IPS-18c (cell line): ENCODE data around the gene SDK2.
"Not testable (repeated sequence)": the region's sequence is repeated elsewhere in the genome, so short reads cannot be mapped to it uniquely, and the experiment has no call there.

ENCODE experiments used
- H3K4me3 ChIP-seq: 2 replicates; pipeline ENCODE4 v1.7.0; 2013; ENCODE audit warnings: low read depth, mild to moderate bottlenecking, low read length, moderate library complexity; ENCODE audit not compliant: insufficient read depth
- H3K9me3 ChIP-seq: one replicate; pipeline ENCODE4 v1.6.1; 2013; ENCODE audit warnings: mild to moderate bottlenecking, low read length, moderate library complexity; ENCODE audit not compliant: control insufficient read depth, insufficient read depth

The SDK2 gene

GRCh38 chr17:73478768-73479424, 165.3 kb downstream of the SDK2 start:
- no peaks in the 10 kb centered on the region for H3K9me3 ChIP-seq
- no peak overlapping the region for H3K4me3 ChIP-seq

- H3K4me3 ChIP-seq: no peak overlapping the region
Measured at GRCh38 chr17:73478334-73478733, 165.9 kb downstream of the SDK2 start.

GRCh38 chr17:73476890-73477350, 167.3 kb downstream of the SDK2 start:
- no peaks in the 10 kb centered on the region for H3K9me3 ChIP-seq

More at GRCh38 chr17:73478334-73478733, 165.9 kb downstream of the SDK2 start:
- H3K9me3 ChIP-seq: no peaks in the 10 kb centered on the region

GRCh38 chr17:73474370-73474988, 169.8 kb downstream of the SDK2 start:
- no peaks in the 10 kb centered on the region for H3K9me3 ChIP-seq
- H3K4me3 ChIP-seq: no peak overlapping the region

More at GRCh38 chr17:73476890-73477350, 167.3 kb downstream of the SDK2 start:
- no peak overlapping the region for H3K4me3 ChIP-seq

- not testable (repeated sequence) for H3K4me3 ChIP-seq, H3K9me3 ChIP-seq
Measured at GRCh38 chr17:73472715-73473114, 171.5 kb downstream of the SDK2 start.

- Histone ChIP-seq H3K9me3 (no peaks in the 10 kb centered on the region), H3K4me3 (no peak overlapping the region)
Measured at GRCh38 chr17:73471924-73472323, 172.3 kb downstream of the SDK2 start.

- Histone ChIP-seq H3K9me3 (no peaks in the 10 kb centered on the region), H3K4me3 (no peak overlapping the region)
Measured at GRCh38 chr17:73470316-73470826, 173.9 kb downstream of the SDK2 start.

- no peaks in the 10 kb centered on the region for H3K9me3 ChIP-seq
- no peak overlapping the region for H3K4me3 ChIP-seq
Measured at GRCh38 chr17:73469311-73469710, 174.9 kb downstream of the SDK2 start.

- Histone ChIP-seq H3K4me3 (no peak overlapping the region), H3K9me3 (no peaks in the 10 kb centered on the region)
Measured at GRCh38 chr17:73468221-73468620, 176.0 kb downstream of the SDK2 start.

GRCh38 chr17:73467651-73468050, 176.6 kb downstream of the SDK2 start:
- Histone ChIP-seq H3K9me3 (no peaks in the 10 kb centered on the region), H3K4me3 (no peak overlapping the region)

GRCh38 chr17:73466704-73467433, 177.4 kb downstream of the SDK2 start:
- Histone ChIP-seq H3K4me3 (no peak overlapping the region), H3K9me3 (no peaks in the 10 kb centered on the region)

- no peak overlapping the region for H3K4me3 ChIP-seq
- no peaks in the 10 kb centered on the region for H3K9me3 ChIP-seq
Measured at GRCh38 chr17:73465953-73466230, 178.4 kb downstream of the SDK2 start.

- no peak overlapping the region for H3K4me3 ChIP-seq
- H3K9me3 ChIP-seq: no peaks in the 10 kb centered on the region
Measured at GRCh38 chr17:73465130-73465952, 178.9 kb downstream of the SDK2 start.

GRCh38 chr17:73464447-73464846, 179.8 kb downstream of the SDK2 start:
- Histone ChIP-seq H3K4me3 (no peak overlapping the region), H3K9me3 (no peaks in the 10 kb centered on the region)

GRCh38 chr17:73463821-73464220, 180.4 kb downstream of the SDK2 start:
- H3K9me3 ChIP-seq: no peaks in the 10 kb centered on the region
- H3K4me3 ChIP-seq: no peak overlapping the region

- no peaks in the 10 kb centered on the region for H3K9me3 ChIP-seq
- H3K4me3 ChIP-seq: no peak overlapping the region
Measured at GRCh38 chr17:73462823-73463222, 181.4 kb downstream of the SDK2 start.

- Histone ChIP-seq H3K9me3 (no peaks in the 10 kb centered on the region), H3K4me3 (no peak overlapping the region)
Measured at GRCh38 chr17:73459980-73460379, 184.3 kb downstream of the SDK2 start.
